GM23338 (cell line): ENCODE results near the gene MRPL57. TPM values are rescaled to one million over a fixed set of nuclear protein-coding genes. Genes with fewer than 3 reads are reported as not detected.
A peak's percentile ranks its signal among the peaks of the same experiment; 100 is the strongest.
"Not testable (repeated sequence)": the region's sequence is repeated elsewhere in the genome, so short reads cannot be mapped to it uniquely, and the experiment has no call there.

Experiments
- ATAC-seq: fragments of 200-7000 bp; cut with Tn5 transposase; 3 replicates; pipeline ENCODE4 v1.9.1; 2020
- DNase-seq: peaks from one replicate; pipeline ENCODE4 v3.0.0-alpha.2; 2015; ENCODE audit warnings: low spot score
- H2AFZ ChIP-seq: fragments of 200-600 bp; sonication (generic); 2 replicates; pipeline ENCODE4 v1.8.0; 2016; ENCODE audit warnings: antibody characterized with exemption, mild to moderate bottlenecking, moderate library complexity
- H3F3A ChIP-seq: fragments of 200-600 bp; sonication (generic); replicated peaks from 2 replicates; pipeline ENCODE4 v1.8.0; 2017; ENCODE audit warnings: antibody characterized with exemption, mixed run types, low read depth
- H3K27ac ChIP-seq: fragments of 200-600 bp; sonication (generic); 2 replicates; pipeline ENCODE4 v1.6.1; 2016; ENCODE audit warnings: low read depth
- H3K27me3 ChIP-seq: fragments of 200-600 bp; sonication (generic); 2 replicates; pipeline ENCODE4 v1.8.0; 2016; ENCODE audit warnings: mild to moderate bottlenecking, mixed run types, moderate library complexity; ENCODE audit not compliant: insufficient read depth
- H3K36me3 ChIP-seq: fragments of 200-600 bp; sonication (generic); 2 replicates; pipeline ENCODE4 v1.8.0; 2016; ENCODE audit warnings: mild to moderate bottlenecking; ENCODE audit not compliant: insufficient read depth
- H3K4me1 ChIP-seq: fragments of 200-600 bp; sonication (generic); 2 replicates; pipeline ENCODE4 v1.8.0; 2016; ENCODE audit warnings: mild to moderate bottlenecking, moderate library complexity; ENCODE audit not compliant: insufficient read depth
- H3K4me2 ChIP-seq: fragments of 200-600 bp; sonication (generic); 2 replicates; pipeline ENCODE4 v1.7.1; 2017; ENCODE audit warnings: mixed run types
- H3K4me3 ChIP-seq: fragments of 200-600 bp; sonication (generic); 2 replicates; pipeline ENCODE4 v1.6.1; 2016; ENCODE audit warnings: mixed run types
- H3K79me2 ChIP-seq: fragments of 200-600 bp; sonication (generic); replicated peaks from 2 replicates; pipeline ENCODE4 v1.8.0; 2017; ENCODE audit warnings: mild to moderate bottlenecking; ENCODE audit not compliant: insufficient read depth
- H3K9me2 ChIP-seq: fragments of 200-600 bp; sonication (generic); 2 replicates; pipeline ENCODE4 v1.8.0; 2017; ENCODE audit not compliant: insufficient read depth
- H4K20me1 ChIP-seq: fragments of 200-600 bp; sonication (generic); replicated peaks from 2 replicates; pipeline ENCODE4 v1.8.0; 2017; ENCODE audit warnings: mild to moderate bottlenecking; ENCODE audit not compliant: insufficient read depth
- H3K27ac Mint-ChIP-seq: 2 replicates; pipeline ENCODE4 v1.8.0; 2020; ENCODE audit warnings: inconsistent platforms, mild to moderate bottlenecking, moderate library complexity, mixed read lengths
- H3K27me3 Mint-ChIP-seq: 3 replicates; pipeline ENCODE4 v1.8.0; 2022; ENCODE audit warnings: low read depth, mild to moderate bottlenecking, moderate library complexity, mixed read lengths, inconsistent platforms; ENCODE audit not compliant: insufficient read depth, poor library complexity
- H3K36me3 Mint-ChIP-seq: 3 replicates; pipeline ENCODE4 v1.8.0; 2021; ENCODE audit warnings: low read depth, mild to moderate bottlenecking, inconsistent platforms, moderate library complexity, mixed read lengths
- H3K4me1 Mint-ChIP-seq: 3 replicates; pipeline ENCODE4 v1.8.0; 2020; ENCODE audit warnings: mild to moderate bottlenecking, inconsistent platforms, mixed read lengths
- H3K4me3 Mint-ChIP-seq: 3 replicates; pipeline ENCODE4 v1.8.0; 2021; ENCODE audit warnings: moderate library complexity, mild to moderate bottlenecking, inconsistent platforms, mixed read lengths
- H3K9me3 Mint-ChIP-seq: 3 replicates; pipeline ENCODE4 v1.8.0; 2020; ENCODE audit warnings: moderate library complexity, mild to moderate bottlenecking, inconsistent platforms, mixed read lengths
- EZH2phosphoT487 ChIP-seq: fragments of 200-600 bp; sonication (generic); IDR thresholded peaks from one replicate; pipeline ENCODE4 v1.8.1; 2018; ENCODE audit warnings: antibody characterized with exemption; ENCODE audit not compliant: unreplicated experiment
- JUNB ChIP-seq: IDR thresholded peaks from one replicate; pipeline ENCODE4 v1.6.1; 2016; ENCODE audit warnings: antibody characterized with exemption; ENCODE audit not compliant: unreplicated experiment
- NANOG ChIP-seq: IDR thresholded peaks from 2 replicates; pipeline ENCODE4 v1.6.1; 2016; ENCODE audit warnings: antibody characterized with exemption, borderline replicate concordance
- polyA plus RNA-seq: library from polyadenylated mRNA; unstranded; fragments of >200 nt; fragmentation: Nextera tagmentation; extraction: Ambion mirVana; gene quantifications from 2 replicates; pipeline ENCODE4 v1.2.1, GENCODE V29; 2016
- total RNA-seq: library from RNA; depleted of rRNA; stranded (reverse); fragments of >200 nt; shearing (Covaris generic); gene quantifications from 2 replicates; pipeline ENCODE4 v1.2.3, GENCODE V29; 2014
- TF ChIP-seq, protein P1 (sequence below), 2 experiments: fragments of 200-600 bp in 1 of 2; sonication (generic) in 1 of 2; conservative IDR thresholded peaks; 2 replicates each; pipeline versions ENCODE4 v1.5.1 to v1.6.1; 2016 to 2017; ENCODE audit warnings: antibody characterized with exemption in 2 of 2, low read depth in 2 of 2, mild to moderate bottlenecking in 2 of 2, moderate library complexity in 1 of 2
- TF ChIP-seq, protein P2 (sequence below): IDR thresholded peaks from 2 replicates; pipeline ENCODE4 v1.6.1; 2016; ENCODE audit warnings: antibody characterized with exemption

Gene MRPL57
- total and polyA plus RNA-seq, 2 experiments from 2014 or later, result 41.6 to 110 TPM

DNA sequence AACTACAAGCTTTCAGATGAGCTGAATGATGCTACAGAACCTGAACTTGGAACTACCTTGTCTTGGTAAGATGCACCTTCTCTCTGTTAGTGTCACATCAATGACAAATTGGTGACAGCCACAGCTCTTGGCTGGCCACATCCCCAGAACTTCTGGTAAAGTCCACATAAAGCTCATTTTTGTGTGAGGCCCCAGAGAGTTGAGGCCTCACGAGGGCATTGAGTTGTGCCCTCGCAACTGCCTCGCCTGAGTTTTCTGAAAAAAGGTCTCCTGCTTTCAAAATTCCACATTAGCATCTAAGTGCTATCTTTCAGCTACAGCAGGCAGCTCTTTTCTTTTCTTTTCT lies 42.6 kb downstream of the MRPL57 start:
- 0 out of 3 replicates have a peak, but pooled peaks cover 2% of the 10 kb centered on the region for H3K4me1 Mint-ChIP-seq
- H3K36me3 ChIP-seq, result no peaks in the 10 kb centered on the region
- H3K9me2 ChIP-seq, result no peaks in the 10 kb centered on the region
- no peak overlapping the region for H3K4me3 Mint-ChIP-seq
- H3K27ac ChIP-seq, result no peak overlapping the region
- H3K27me3 ChIP-seq, result no peaks in the 10 kb centered on the region
- no peak overlapping the region for H3K27ac Mint-ChIP-seq
- no peaks in the 10 kb centered on the region for H3F3A ChIP-seq
- H3K36me3 Mint-ChIP-seq, result peaks cover 3% of the 10 kb centered on the region
- no peaks in the 10 kb centered on the region for H4K20me1 ChIP-seq
- DNase-seq (no peak), ATAC-seq (no peak)
- H2AFZ ChIP-seq, result peak overlapping the region; percentile 19; the same call in 1 of the 2 replicates
- H3K4me3 ChIP-seq, result no peak overlapping the region
- no peak overlapping the region for H3K4me2 ChIP-seq
- H3K27me3 Mint-ChIP-seq, result peaks cover 2% of the 10 kb centered on the region
- H3K79me2 ChIP-seq, result no peaks in the 10 kb centered on the region
- H3K9me3 Mint-ChIP-seq, result peaks cover 14% of the 10 kb centered on the region
- no peak for TF ChIP-seq EZH2phosphoT487
- TF ChIP-seq NANOG, result no peak
- H3K4me1 ChIP-seq, result no peaks in the 10 kb centered on the region

DNA sequence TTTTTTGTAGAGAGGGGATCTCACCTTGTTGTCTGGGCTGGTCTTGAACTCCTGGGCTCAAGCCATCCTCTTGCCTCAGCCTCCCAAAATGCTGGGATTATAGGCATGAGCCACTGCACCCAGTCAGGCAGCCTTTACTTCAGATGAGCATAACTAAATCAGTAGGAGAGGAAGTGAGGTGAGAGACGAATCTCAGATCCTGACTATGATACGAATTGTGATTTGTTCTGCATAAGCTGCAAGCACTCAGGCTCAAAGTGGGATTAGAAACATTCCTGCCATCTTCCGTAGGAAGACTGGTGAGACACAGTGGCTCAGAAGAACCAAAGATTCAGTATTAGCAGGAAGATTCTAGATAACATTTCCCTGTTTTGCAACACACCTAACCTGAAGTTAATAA lies 43.3 kb downstream of the MRPL57 start:
- H3F3A ChIP-seq, H4K20me1 ChIP-seq, H3K27me3 Mint-ChIP-seq, H3K36me3 Mint-ChIP-seq, H3K4me2 ChIP-seq, H3K4me3 Mint-ChIP-seq, H3K79me2 ChIP-seq, H3K27ac ChIP-seq, DNase-seq, H3K27me3 ChIP-seq, H3K4me3 ChIP-seq, H3K4me1 ChIP-seq, H3K4me1 Mint-ChIP-seq, H3K27ac Mint-ChIP-seq, ATAC-seq, H3K36me3 ChIP-seq, H3K9me2 ChIP-seq: not testable (repeated sequence)
- H3K9me3 Mint-ChIP-seq, result peaks cover 14% of the 10 kb centered on the region
- H2AFZ ChIP-seq, result peak overlapping the region; percentile 63; the same call in 1 of the 2 replicates

DNA sequence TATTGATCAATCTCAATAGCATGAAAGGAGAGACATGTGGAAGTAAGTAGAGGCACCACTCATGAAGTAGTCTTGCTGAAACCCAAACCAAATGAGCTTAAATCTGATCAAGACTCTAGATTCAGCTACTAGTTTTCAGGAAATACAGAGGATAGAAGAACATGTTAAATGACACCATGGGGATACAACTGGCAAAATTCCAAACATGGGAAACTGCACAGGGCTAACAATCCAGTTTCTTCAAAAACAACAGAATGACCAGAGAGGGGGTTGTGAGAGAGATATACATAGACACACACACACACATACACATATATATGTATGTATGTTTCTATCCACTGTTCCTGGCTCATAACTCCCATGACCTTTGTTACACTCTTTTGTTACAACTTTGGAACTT lies 44.8 kb downstream of the MRPL57 start:
- H3K27me3 ChIP-seq, result no peaks in the 10 kb centered on the region
- no peak overlapping the region for H3K4me3 ChIP-seq

More for the DNA sequence above, 44.8 kb downstream of the MRPL57 start:
- Mint-ChIP-seq H3K9me3 (peaks cover 14% of the 10 kb centered on the region), H3K27me3 (peaks cover 5% of the 10 kb centered on the region), H3K4me1 (0 out of 3 replicates have a peak, but pooled peaks cover under 1% of the 10 kb centered on the region), H3K4me3 (no peak overlapping the region), H3K36me3 (peaks cover 3% of the 10 kb centered on the region), H3K27ac (no peak overlapping the region)
- no peak for ATAC-seq
- Histone ChIP-seq H2AFZ (no peak overlapping the region), H3K9me2 (no peaks in the 10 kb centered on the region), H3F3A (no peaks in the 10 kb centered on the region), H3K4me1 (no peaks in the 10 kb centered on the region), H3K4me2 (no peak overlapping the region), H4K20me1 (no peaks in the 10 kb centered on the region), H3K27ac (no peak overlapping the region), H3K79me2 (no peaks in the 10 kb centered on the region), H3K36me3 (no peaks in the 10 kb centered on the region)
- DNase-seq, result no peak
- no peak for TF ChIP-seq JUNB
- TF ChIP-seq, protein P1, sequence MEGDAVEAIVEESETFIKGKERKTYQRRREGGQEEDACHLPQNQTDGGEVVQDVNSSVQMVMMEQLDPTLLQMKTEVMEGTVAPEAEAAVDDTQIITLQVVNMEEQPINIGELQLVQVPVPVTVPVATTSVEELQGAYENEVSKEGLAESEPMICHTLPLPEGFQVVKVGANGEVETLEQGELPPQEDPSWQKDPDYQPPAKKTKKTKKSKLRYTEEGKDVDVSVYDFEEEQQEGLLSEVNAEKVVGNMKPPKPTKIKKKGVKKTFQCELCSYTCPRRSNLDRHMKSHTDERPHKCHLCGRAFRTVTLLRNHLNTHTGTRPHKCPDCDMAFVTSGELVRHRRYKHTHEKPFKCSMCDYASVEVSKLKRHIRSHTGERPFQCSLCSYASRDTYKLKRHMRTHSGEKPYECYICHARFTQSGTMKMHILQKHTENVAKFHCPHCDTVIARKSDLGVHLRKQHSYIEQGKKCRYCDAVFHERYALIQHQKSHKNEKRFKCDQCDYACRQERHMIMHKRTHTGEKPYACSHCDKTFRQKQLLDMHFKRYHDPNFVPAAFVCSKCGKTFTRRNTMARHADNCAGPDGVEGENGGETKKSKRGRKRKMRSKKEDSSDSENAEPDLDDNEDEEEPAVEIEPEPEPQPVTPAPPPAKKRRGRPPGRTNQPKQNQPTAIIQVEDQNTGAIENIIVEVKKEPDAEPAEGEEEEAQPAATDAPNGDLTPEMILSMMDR (conservative IDR thresholded peaks at IDR 0.05; ENCODE audit: low read depth in 2 of 2), result no peak
- TF ChIP-seq, protein P2, sequence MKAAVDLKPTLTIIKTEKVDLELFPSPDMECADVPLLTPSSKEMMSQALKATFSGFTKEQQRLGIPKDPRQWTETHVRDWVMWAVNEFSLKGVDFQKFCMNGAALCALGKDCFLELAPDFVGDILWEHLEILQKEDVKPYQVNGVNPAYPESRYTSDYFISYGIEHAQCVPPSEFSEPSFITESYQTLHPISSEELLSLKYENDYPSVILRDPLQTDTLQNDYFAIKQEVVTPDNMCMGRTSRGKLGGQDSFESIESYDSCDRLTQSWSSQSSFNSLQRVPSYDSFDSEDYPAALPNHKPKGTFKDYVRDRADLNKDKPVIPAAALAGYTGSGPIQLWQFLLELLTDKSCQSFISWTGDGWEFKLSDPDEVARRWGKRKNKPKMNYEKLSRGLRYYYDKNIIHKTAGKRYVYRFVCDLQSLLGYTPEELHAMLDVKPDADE, result no peak
